ENCODE data around the gene BEND5. TPM values are rescaled to one million over a fixed set of nuclear protein-coding genes. Genes with fewer than 3 reads are reported as not detected.

BEND5 gene
- total and polyA plus RNA-seq, 2 of the 4 experiments (the other 2 are of a cell fraction): 1.1 to 1.3 TPM

- intact Hi-C loops (cut with micrococcal nuclease): no loop called here
- H2AK9ac ChIP-seq (replicated peaks; ENCODE audit: low read depth, low read length, poor library complexity): no peak overlapping the region
- H2AFZ ChIP-seq (replicated peaks; ENCODE audit: low read length, poor library complexity): no peak overlapping the region
- H4K8ac ChIP-seq (ENCODE audit: low read depth in 2 of 2, low read length in 2 of 2): no peak overlapping the region
- no peak for ATAC-seq (ENCODE audit: low read depth)
- ChIA-PET POLR2A (ENCODE audit: unreplicated experiment) (no interaction called here), CTCF (no interaction called here)
- no peak overlapping the region for H3K18ac ChIP-seq (ENCODE audit: low read depth, low read length)
- dilution Hi-C loops (cut with HindIII; ENCODE audit: low sequenced_read_pairs, unreplicated experiment): no loop called here
- WGBS, 2 experiments (ENCODE audit: extremely low coverage in 2 of 2, insufficient read length in 1 of 2): no CpG with 5 or more reads among the region's 4 CpGs
- H3K79me1 ChIP-seq (ENCODE audit: low read depth in 1 of 2, low read length in 2 of 2): no peaks in the 10 kb centered on the region
- no peak for DNase-seq
- H3K23ac ChIP-seq (ENCODE audit: low read depth, low read length): no peak overlapping the region
- H2BK15ac ChIP-seq (ENCODE audit: low read depth, low read length): no peak overlapping the region
- no peak overlapping the region for H2BK120ac ChIP-seq (ENCODE audit: low read depth, low read length)
- H3K56ac ChIP-seq (ENCODE audit: extremely low read depth, insufficient read depth, low read length): no peak overlapping the region
- no peak overlapping the region for H4K5ac ChIP-seq (ENCODE audit: low read depth, low read length)
- H4K91ac ChIP-seq (ENCODE audit: insufficient read depth, low read depth, low read length): no peak overlapping the region
- no peaks in the 10 kb centered on the region for H3K27me3 ChIP-seq (ENCODE audit: control insufficient read depth, insufficient read depth, low read length)
- no peak overlapping the region for H3K9ac ChIP-seq (ENCODE audit: low read depth, low read length)
- no peaks in the 10 kb centered on the region for H4K20me1 ChIP-seq (ENCODE audit: insufficient read depth, low read length)
- H3K9me3 ChIP-seq (ENCODE audit: control insufficient read depth, insufficient read depth, low read length): no peaks in the 10 kb centered on the region
- in situ Hi-C loops (cut with MboI; ENCODE audit: low sequenced_read_pairs): no loop called here
- no peak overlapping the region for H3K14ac ChIP-seq (replicated peaks; ENCODE audit: low read depth, low read length)
- H3K9me1 ChIP-seq (ENCODE audit: insufficient read depth, low read length): no peaks in the 10 kb centered on the region
- H2AK5ac ChIP-seq (ENCODE audit: low read depth, low read length): no peak overlapping the region
- no peak overlapping the region for H3K27ac ChIP-seq (ENCODE audit: insufficient read depth, low read length)
- TF ChIP-seq MAZ (IDR thresholded peaks at IDR 0.05; ENCODE audit: borderline replicate concordance, low read depth, low read length): no peak
- H2BK5ac ChIP-seq (ENCODE audit: low read depth, low read length, poor library complexity, severe bottlenecking): no peak overlapping the region
- no peak overlapping the region for H3K4ac ChIP-seq (ENCODE audit: low read depth, low read length)
- H3K36me3 ChIP-seq (ENCODE audit: control insufficient read depth, insufficient read depth, low read length): no peaks in the 10 kb centered on the region
- no TSS peak for BruUV-seq (replicated peaks)
- H3K4me2 ChIP-seq (ENCODE audit: low read depth, low read length): no peak overlapping the region
- no peak overlapping the region for H3K4me3 ChIP-seq (ENCODE audit: insufficient read depth, low read depth, low read length)
- no peaks in the 10 kb centered on the region for H3K4me1 ChIP-seq (ENCODE audit: control insufficient read depth, insufficient read depth, low read length)
- no peak overlapping the region for H2BK20ac ChIP-seq (ENCODE audit: low read depth, low read length)
Observed at GRCh38 chr1:48726557-48727215, 50.0 kb downstream of the BEND5 start.
